Loucy (cell line): ENCODE measurements around the gene EPB41L3.

Source experiments
- CTCF ChIP-seq: fragments of 200-600 bp; sonication (generic); conservative IDR thresholded peaks from 2 replicates; pipeline ENCODE4 v1.5.1; 2014; ENCODE audit warnings: mild to moderate bottlenecking, antibody characterized with exemption, low read length
- EZH2phosphoT487 ChIP-seq: fragments of 200-600 bp; IDR thresholded peaks from 2 replicates; pipeline ENCODE4 v1.6.1; 2018; ENCODE audit warnings: antibody characterized with exemption, mild to moderate bottlenecking, moderate library complexity, borderline replicate concordance

GRCh38 chr18:5554629-5555028 is 10.8 kb upstream of the EPB41L3 start:
- no peak for TF ChIP-seq CTCF
- TF ChIP-seq EZH2phosphoT487, result no peak
